Breast epithelium (tissue), 3 donors: ENCODE measurements around the gene MRTFB.

ENCODE experiments used
- POLR2A ChIP-seq: fragments of 450-650 bp; IDR thresholded peaks from one replicate; pipeline ENCODE4 v1.6.1; 2016; ENCODE audit warnings: antibody characterized with exemption, mild to moderate bottlenecking, moderate library complexity
- POLR2AphosphoS5 ChIP-seq, 3 donors: sonication (generic); formaldehyde crosslinking; IDR thresholded peaks; one replicate each; pipeline ENCODE4 v1.6.1; 2017; ENCODE audit warnings: antibody characterized with exemption in 3 of 3
- TF ChIP-seq, protein P1 (sequence below), 3 donors: fragments of 450-650 bp; IDR thresholded peaks; one replicate each; pipeline ENCODE4 v1.5.1; 2016 to 2017; ENCODE audit warnings: antibody characterized with exemption in 3 of 3, mild to moderate bottlenecking in 3 of 3, moderate library complexity in 3 of 3

DNA sequence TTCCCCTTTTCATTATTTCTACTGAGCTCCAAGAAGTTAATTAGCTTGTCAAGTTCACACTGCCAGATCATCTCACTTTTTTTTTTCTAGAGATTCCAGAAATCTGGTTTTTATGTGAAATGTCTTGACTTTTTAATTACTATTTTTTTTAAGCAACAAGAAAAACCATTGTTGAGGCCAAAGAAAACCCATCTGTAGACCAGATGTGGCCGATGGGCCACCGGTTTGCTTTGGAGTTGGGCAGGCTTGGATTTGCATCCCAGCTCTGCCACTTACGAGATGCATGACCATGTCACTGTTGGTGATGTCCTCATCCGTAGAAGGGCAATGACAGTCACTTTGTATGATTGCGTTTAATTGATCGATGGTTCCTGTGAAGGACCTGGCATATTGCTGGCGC, 34.2 kb upstream of the MRTFB start:
- TF ChIP-seq, protein P1, sequence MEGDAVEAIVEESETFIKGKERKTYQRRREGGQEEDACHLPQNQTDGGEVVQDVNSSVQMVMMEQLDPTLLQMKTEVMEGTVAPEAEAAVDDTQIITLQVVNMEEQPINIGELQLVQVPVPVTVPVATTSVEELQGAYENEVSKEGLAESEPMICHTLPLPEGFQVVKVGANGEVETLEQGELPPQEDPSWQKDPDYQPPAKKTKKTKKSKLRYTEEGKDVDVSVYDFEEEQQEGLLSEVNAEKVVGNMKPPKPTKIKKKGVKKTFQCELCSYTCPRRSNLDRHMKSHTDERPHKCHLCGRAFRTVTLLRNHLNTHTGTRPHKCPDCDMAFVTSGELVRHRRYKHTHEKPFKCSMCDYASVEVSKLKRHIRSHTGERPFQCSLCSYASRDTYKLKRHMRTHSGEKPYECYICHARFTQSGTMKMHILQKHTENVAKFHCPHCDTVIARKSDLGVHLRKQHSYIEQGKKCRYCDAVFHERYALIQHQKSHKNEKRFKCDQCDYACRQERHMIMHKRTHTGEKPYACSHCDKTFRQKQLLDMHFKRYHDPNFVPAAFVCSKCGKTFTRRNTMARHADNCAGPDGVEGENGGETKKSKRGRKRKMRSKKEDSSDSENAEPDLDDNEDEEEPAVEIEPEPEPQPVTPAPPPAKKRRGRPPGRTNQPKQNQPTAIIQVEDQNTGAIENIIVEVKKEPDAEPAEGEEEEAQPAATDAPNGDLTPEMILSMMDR (IDR thresholded peaks at IDR 0.05): no peak
- TF ChIP-seq POLR2AphosphoS5 (IDR thresholded peaks at IDR 0.05) (no peak), POLR2A (no peak)
